ENCODE measurements around the gene FAM90A26. TPM values are rescaled to one million over a fixed set of nuclear protein-coding genes. Genes with fewer than 3 reads are reported as not detected.
"Not testable (repeated sequence)": the region's sequence is repeated elsewhere in the genome, so short reads cannot be mapped to it uniquely, and the experiment has no call there.

The FAM90A26 gene, protein sequence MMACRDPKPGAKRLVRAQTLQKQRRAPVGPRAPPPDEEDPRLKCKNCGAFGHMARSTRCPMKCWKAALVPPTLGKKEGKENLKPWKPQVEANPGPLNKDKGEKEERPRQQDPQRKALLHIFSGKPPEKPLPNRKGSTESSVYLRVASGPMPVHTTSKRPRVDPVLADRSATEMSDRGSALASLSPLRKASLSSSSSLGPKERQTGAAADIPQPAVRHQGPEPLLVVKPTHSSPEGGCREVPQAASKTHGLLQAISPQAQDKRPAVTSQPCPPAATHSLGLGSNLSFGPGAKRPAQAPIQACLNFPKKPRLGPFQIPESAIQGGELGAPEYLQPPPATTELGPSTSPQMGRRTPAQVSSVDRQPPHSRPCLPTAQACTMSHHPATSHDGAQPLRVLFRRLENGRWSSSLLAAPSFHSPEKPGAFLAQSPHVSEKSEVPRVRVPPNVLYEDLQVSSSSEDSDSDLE
- total RNA-seq: not detected

GRCh38 chr4:9169791-9170459, at the start of gene FAM90A26:
Gene FAM90A26 (plus strand): TSS chr4:9170409. CDS start chr4:9173173, 2,764 bp downstream.
- H3K4me1 ChIP-seq, H3K27me3 ChIP-seq, H3K27ac ChIP-seq, H3K36me3 ChIP-seq, DNase-seq, H3K4me3 ChIP-seq, H3K9me3 ChIP-seq: not testable (repeated sequence)

DNA sequence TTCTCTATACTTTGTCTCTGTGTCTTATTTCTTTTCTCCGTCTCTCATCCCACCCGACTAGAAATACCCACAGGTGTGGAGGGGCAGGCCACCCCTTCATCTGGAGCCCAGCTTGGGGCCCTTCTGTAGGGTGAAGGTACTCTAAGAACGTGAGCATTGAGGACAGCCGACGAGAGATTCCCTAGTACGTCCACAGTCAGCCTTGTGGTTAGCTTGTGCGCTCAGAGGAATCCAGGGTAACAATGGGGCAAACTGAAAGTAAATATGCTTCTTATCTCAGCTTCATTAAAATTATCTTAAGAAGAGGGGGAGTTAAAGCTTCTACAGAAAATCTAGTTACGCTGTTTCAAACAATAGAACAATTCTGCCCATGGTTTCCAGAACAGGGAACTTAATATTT, 47.5 kb upstream of the FAM90A26 start:
- H3K4me3 ChIP-seq, DNase-seq, H3K36me3 ChIP-seq, H3K27ac ChIP-seq, H3K9me3 ChIP-seq, H3K27me3 ChIP-seq, H3K4me1 ChIP-seq: not testable (repeated sequence)

DNA sequence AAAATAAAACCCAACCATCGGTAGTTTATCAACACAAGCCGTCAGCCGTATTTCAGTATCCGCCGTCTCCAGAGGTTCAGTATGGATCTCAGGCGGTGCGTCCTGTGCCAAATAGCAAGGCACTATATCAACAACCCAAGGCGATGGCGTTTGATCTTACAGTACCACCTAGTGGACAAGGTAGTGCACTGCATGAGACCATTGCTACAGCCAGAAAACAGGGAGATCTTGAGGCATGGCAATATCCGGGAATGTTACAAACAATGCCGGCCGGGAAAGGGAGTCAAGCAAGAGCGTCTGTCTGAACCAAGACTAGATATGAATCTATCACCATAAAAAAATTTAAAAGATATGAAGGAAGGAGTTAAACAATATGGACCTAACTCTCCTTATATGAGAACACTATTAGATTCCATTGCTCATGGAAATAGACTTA, 46.6 kb upstream of the FAM90A26 start:
- not testable (repeated sequence) for H3K27ac ChIP-seq, H3K4me3 ChIP-seq, H3K27me3 ChIP-seq, H3K4me1 ChIP-seq, H3K9me3 ChIP-seq, H3K36me3 ChIP-seq
- TF ChIP-seq, protein P1, sequence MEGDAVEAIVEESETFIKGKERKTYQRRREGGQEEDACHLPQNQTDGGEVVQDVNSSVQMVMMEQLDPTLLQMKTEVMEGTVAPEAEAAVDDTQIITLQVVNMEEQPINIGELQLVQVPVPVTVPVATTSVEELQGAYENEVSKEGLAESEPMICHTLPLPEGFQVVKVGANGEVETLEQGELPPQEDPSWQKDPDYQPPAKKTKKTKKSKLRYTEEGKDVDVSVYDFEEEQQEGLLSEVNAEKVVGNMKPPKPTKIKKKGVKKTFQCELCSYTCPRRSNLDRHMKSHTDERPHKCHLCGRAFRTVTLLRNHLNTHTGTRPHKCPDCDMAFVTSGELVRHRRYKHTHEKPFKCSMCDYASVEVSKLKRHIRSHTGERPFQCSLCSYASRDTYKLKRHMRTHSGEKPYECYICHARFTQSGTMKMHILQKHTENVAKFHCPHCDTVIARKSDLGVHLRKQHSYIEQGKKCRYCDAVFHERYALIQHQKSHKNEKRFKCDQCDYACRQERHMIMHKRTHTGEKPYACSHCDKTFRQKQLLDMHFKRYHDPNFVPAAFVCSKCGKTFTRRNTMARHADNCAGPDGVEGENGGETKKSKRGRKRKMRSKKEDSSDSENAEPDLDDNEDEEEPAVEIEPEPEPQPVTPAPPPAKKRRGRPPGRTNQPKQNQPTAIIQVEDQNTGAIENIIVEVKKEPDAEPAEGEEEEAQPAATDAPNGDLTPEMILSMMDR (IDR thresholded peaks at IDR 0.05): peak in 5 of 6 experiments; percentile 49 to 86 (median 66)
- peak in 2 of 3 donors; percentile 16 to 74 for DNase-seq

GRCh38 chr4:9125601-9126161, 44.5 kb upstream of the FAM90A26 start:
- not testable (repeated sequence) for H3K27me3 ChIP-seq, H3K9me3 ChIP-seq, H3K4me3 ChIP-seq, DNase-seq, H3K36me3 ChIP-seq, H3K27ac ChIP-seq, H3K4me1 ChIP-seq

DNA sequence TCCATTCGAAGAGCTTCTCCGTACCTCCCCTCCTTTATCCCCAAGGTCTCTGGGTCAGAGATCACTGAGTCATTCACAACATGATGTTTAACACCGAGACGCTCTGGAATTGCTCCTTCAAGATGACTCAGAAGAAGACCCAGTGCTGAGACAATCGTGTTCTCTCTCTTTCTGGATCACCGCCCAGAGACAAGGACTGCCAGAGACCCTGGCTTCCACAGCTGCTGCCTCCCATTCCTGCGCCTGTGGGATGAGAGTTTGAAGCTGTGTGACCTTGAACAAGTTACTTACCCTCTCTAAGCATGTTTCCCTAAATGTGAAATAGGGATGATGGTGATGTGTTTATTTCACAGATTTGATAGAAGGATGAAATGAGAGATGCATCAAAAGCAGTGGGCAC, 38.8 kb upstream of the FAM90A26 start:
- H3K36me3 ChIP-seq, H3K27me3 ChIP-seq, H3K4me1 ChIP-seq, DNase-seq, H3K4me3 ChIP-seq, H3K27ac ChIP-seq, H3K9me3 ChIP-seq: not testable (repeated sequence)

DNA sequence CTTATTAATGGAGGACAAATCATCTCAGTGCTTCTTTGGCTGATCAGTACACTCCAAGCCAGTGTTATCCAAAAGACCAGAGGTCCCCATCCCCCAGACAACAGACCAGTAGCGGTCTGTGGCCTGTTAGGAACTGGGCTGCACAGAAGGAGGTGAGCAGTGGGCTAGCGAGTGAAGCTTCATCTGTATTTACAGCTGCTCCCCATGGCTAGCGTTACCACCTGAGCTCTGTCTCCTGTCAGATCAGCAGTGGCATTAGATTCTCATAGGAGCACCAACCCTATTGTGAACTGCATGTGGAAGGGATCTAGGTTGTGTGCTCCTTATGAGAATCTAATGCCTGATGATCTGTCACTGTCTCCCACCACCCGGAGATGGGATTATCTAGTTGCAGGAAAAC, 37.4 kb upstream of the FAM90A26 start:
- H3K36me3 ChIP-seq, H3K4me3 ChIP-seq, DNase-seq, H3K27ac ChIP-seq, H3K4me1 ChIP-seq, H3K9me3 ChIP-seq, H3K27me3 ChIP-seq: not testable (repeated sequence)

- not testable (repeated sequence) for H3K4me3 ChIP-seq, H3K36me3 ChIP-seq, H3K27me3 ChIP-seq, H3K27ac ChIP-seq, H3K4me1 ChIP-seq, DNase-seq, H3K9me3 ChIP-seq
These were observed 36.2 kb upstream of the FAM90A26 start for GRCh38 chr4:9134011-9134410.

GRCh38 chr4:9134556-9134955, 35.7 kb upstream of the FAM90A26 start:
- H3K36me3 ChIP-seq, H3K27ac ChIP-seq, H3K9me3 ChIP-seq, H3K27me3 ChIP-seq, H3K4me1 ChIP-seq, H3K4me3 ChIP-seq: not testable (repeated sequence)
- DNase-seq: peak in 2 of 3 donors; percentile 25 to 66

DNA sequence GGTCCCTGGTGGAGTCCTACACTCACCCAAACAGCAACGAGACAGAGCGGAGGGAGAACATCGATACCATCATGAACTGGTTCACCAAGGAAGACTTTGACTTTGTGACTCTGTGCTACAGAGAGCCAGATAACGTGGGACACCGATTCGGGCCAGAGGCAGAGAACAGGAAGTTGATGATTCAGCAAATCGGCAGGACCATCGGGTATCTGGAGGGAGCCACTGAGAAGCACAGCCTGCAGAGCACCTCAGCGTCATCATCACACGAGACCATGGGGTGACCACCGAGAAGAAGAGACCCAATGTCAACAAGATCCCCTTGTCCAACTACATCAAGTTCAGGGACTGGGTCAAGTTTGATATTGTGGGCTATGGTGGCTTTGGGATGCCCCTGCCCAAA, 29.2 kb upstream of the FAM90A26 start:
- not testable (repeated sequence) for H3K36me3 ChIP-seq, H3K27me3 ChIP-seq

GRCh38 chr4:9142786-9143185, 27.4 kb upstream of the FAM90A26 start:
- not testable (repeated sequence) for H3K36me3 ChIP-seq, DNase-seq

More for the DNA sequence above, 29.2 kb upstream of the FAM90A26 start:
- not testable (repeated sequence) for DNase-seq, H3K27ac ChIP-seq, H3K4me1 ChIP-seq, H3K9me3 ChIP-seq, H3K4me3 ChIP-seq

More at GRCh38 chr4:9142786-9143185, 27.4 kb upstream of the FAM90A26 start:
- H3K27me3 ChIP-seq, H3K4me1 ChIP-seq, H3K9me3 ChIP-seq, H3K27ac ChIP-seq, H3K4me3 ChIP-seq: not testable (repeated sequence)
